Left ventricle myocardium inferior (tissue), 1 donor: ENCODE results near the gene SH3PXD2B. TPM values are rescaled to one million over a fixed set of nuclear protein-coding genes. Genes with fewer than 3 reads are reported as not detected.

Experiments used
- DNase-seq: peaks from one replicate; pipeline ENCODE4 v3.0.0-alpha.2; 2020
- H3K27ac ChIP-seq: fragments of 200-600 bp; replicated peaks from 2 replicates; pipeline ENCODE4 v1.8.0; 2021
- H3K27me3 ChIP-seq: fragments of 200-600 bp; 2 replicates; pipeline ENCODE4 v1.8.0; 2021; ENCODE audit warnings: low read depth
- H3K36me3 ChIP-seq: fragments of 200-600 bp; 2 replicates; pipeline ENCODE4 v1.8.0; 2021
- H3K4me1 ChIP-seq: fragments of 200-600 bp; 2 replicates; pipeline ENCODE4 v1.8.0; 2021
- H3K4me3 ChIP-seq: fragments of 200-600 bp; 2 replicates; pipeline ENCODE4 v1.8.0; 2021; ENCODE audit warnings: mild to moderate bottlenecking, moderate library complexity
- H3K9me3 ChIP-seq: fragments of 200-600 bp; replicated peaks from 2 replicates; pipeline ENCODE4 v1.8.0; 2021
- intact Hi-C: fragments of 100-400 bp; cut with micrococcal nuclease; formaldehyde crosslinking; loops from one replicate; pipeline ENCODE4 v1.11.0; 2022
- total RNA-seq: library from RNA; stranded (reverse); fragmentation: NEBNext Ultra II Directional; extraction: Animal tissue kit (Norgen Biotek cat#: 25700); gene quantifications from one replicate; pipeline ENCODE4 v1.2.1, GENCODE V29; 2021
- TF ChIP-seq, protein P1 (sequence below): fragments of 200-600 bp; IDR thresholded peaks from 2 replicates; pipeline ENCODE4 v1.8.0; 2021; ENCODE audit warnings: antibody characterized with exemption, mild to moderate bottlenecking, borderline replicate concordance
- donor health status: DM: no; HTN: yes; CAD: no; lungs with severe emphysema.

The SH3PXD2B gene
- total RNA-seq, 1 donor from 2014 or later: 5.2 TPM

GRCh38 chr5:172441262-172441751 is 13.0 kb downstream of the SH3PXD2B start:
- Histone ChIP-seq H3K36me3 (no peaks in the 10 kb centered on the region), H3K4me3 (no peak overlapping the region), H3K4me1 (peaks cover 55% of the 10 kb centered on the region), H3K27ac (peak overlapping the region; percentile 20), H3K9me3 (no peaks in the 10 kb centered on the region), H3K27me3 (no peaks in the 10 kb centered on the region)
- intact Hi-C loops: no loop called here
- DNase-seq: peak; percentile 61
- TF ChIP-seq, protein P1, sequence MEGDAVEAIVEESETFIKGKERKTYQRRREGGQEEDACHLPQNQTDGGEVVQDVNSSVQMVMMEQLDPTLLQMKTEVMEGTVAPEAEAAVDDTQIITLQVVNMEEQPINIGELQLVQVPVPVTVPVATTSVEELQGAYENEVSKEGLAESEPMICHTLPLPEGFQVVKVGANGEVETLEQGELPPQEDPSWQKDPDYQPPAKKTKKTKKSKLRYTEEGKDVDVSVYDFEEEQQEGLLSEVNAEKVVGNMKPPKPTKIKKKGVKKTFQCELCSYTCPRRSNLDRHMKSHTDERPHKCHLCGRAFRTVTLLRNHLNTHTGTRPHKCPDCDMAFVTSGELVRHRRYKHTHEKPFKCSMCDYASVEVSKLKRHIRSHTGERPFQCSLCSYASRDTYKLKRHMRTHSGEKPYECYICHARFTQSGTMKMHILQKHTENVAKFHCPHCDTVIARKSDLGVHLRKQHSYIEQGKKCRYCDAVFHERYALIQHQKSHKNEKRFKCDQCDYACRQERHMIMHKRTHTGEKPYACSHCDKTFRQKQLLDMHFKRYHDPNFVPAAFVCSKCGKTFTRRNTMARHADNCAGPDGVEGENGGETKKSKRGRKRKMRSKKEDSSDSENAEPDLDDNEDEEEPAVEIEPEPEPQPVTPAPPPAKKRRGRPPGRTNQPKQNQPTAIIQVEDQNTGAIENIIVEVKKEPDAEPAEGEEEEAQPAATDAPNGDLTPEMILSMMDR: no peak

DNA sequence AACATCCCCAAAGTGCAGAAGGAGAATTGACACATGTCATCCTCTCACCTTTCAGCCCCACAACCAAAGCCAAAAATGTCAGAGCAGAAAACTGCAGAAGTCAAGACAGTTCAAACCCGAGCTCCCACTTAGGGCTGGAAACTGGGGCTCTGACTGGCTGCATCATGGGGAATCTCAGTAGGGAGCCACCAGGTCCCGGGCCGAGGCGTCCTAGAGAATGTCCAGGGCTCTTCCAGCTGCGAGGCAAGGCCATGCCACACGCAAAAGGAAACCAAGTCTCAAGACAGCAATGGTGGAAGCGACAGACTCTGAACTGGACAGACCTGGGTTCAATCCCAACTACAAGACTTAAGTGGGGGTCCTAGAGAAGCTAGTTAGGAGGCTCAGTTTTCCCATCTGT is 13.8 kb downstream of the SH3PXD2B start:
- Histone ChIP-seq H3K4me3 (no peak overlapping the region), H3K27ac (no peak overlapping the region), H3K27me3 (no peaks in the 10 kb centered on the region), H3K36me3 (no peaks in the 10 kb centered on the region), H3K9me3 (no peaks in the 10 kb centered on the region), H3K4me1 (peaks cover 54% of the 10 kb centered on the region)
- TF ChIP-seq, protein P1: no peak
- DNase-seq: no peak
- intact Hi-C loops: no loop called here

DNA sequence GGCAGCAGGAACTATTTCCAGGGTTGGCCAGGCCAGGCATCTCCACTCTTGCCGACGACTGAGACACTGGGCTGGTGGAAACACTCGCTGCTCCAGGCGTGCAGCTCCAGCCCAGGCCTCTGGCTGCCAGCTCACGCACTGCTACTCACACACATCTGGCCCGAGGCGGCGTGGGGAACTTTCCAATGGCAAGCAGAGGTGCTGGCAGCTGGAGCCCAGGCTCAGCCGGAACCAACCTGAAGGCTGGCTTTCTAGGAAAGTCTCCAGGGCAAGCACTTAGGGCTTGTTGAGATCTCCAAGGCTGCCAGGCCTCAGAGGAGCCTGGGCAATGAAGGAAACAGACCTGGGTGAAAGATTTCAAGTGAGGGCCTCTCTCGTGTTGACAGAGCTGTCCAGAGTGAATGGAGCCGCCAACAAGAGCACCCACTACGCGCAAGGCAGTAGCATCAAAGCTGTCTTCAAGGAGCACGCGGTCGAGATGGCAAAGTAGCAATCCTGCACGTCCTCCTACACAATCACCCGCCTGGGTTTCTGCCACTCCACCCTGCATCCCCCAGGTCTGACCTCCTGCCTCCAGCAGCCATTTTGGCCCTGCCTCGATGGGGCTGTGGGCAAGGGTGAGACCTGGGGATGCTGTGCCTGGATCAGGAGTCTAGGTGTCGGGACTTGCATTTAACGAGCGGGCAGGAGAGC is 14.4 kb downstream of the SH3PXD2B start:
- TF ChIP-seq, protein P1: no peak
- Histone ChIP-seq H3K9me3 (no peaks in the 10 kb centered on the region), H3K4me1 (peaks cover 51% of the 10 kb centered on the region), H3K36me3 (no peaks in the 10 kb centered on the region), H3K4me3 (no peak overlapping the region), H3K27me3 (no peaks in the 10 kb centered on the region), H3K27ac (no peak overlapping the region)
- peak; percentile 31 for DNase-seq
- intact Hi-C loops: no loop called here

GRCh38 chr5:172438319-172438668 is 16.0 kb downstream of the SH3PXD2B start:
- intact Hi-C loops: no loop called here
- Histone ChIP-seq H3K4me3 (no peak overlapping the region), H3K9me3 (no peaks in the 10 kb centered on the region), H3K4me1 (peaks cover 34% of the 10 kb centered on the region), H3K36me3 (no peaks in the 10 kb centered on the region), H3K27ac (peak overlapping the region; percentile 52), H3K27me3 (no peaks in the 10 kb centered on the region)
- peak; percentile 7 for DNase-seq
- TF ChIP-seq, protein P1: no peak

DNA sequence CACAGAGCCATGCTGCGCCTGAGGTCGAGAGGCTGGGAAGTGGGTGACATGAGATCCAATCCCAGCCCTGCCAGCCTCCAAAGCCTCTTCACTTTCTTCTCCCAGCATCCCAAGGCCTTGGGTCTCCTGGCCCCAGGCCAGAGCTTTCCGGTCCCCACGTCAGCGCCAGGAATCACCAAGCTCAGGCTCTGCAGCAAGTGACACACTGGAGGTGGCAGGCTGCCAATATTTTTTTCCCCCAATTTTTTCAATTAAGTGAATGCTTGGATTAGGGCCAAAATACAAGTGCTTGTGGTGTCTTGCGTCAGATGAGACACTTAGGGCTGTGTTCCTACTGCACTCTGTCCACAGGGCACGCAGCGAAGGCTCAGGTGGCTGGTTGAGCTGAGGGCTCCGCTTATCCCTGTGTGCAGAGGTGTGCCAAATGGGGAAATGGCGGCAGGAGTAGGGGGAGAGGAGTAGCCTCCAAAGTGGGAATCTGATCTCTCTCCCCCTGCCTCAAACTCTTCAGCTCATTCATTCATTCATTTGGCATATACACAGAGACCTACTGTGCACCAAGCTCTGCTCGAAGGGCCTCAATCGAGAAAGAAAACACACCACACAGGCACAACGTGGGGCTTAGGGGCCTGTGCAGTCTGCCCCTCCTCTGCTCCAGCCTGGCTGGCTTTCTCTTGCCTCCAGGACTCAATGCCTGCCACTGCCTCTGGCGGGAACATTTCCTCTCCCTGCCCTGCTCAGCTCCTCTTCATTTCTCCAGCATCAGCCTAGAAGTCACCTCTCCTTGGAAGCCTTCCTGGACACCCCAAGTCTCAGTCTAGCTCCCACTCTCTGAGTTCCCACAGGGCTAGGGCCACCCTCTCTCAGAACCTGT is 16.6 kb downstream of the SH3PXD2B start:
- intact Hi-C loops: no loop called here
- Histone ChIP-seq H3K4me1 (peaks cover 30% of the 10 kb centered on the region), H3K36me3 (no peaks in the 10 kb centered on the region), H3K9me3 (no peaks in the 10 kb centered on the region), H3K27ac (peak overlapping the region; percentile 52), H3K4me3 (no peak overlapping the region), H3K27me3 (no peaks in the 10 kb centered on the region)
- TF ChIP-seq, protein P1: no peak
- peak; percentile 63 for DNase-seq
